Fibroblast of mammary gland (primary cell): ENCODE measurements around the gene MRPL36.

ENCODE experiments used
- DNase-seq: peaks from one replicate; pipeline ENCODE4 v3.0.0-alpha.2; 2010; ENCODE audit warnings: low read depth
- H3K4me3 ChIP-seq: 2 replicates; pipeline ENCODE4 v1.5.1; 2011; ENCODE audit warnings: low read depth, mild to moderate bottlenecking, low read length, moderate library complexity; ENCODE audit not compliant: control insufficient read depth
- CTCF ChIP-seq: conservative IDR thresholded peaks from 2 replicates; pipeline ENCODE4 v1.5.1; 2011; ENCODE audit warnings: low read depth, low read length, inconsistent platforms; ENCODE audit not compliant: control insufficient read depth, insufficient read depth

Gene MRPL36

DNA sequence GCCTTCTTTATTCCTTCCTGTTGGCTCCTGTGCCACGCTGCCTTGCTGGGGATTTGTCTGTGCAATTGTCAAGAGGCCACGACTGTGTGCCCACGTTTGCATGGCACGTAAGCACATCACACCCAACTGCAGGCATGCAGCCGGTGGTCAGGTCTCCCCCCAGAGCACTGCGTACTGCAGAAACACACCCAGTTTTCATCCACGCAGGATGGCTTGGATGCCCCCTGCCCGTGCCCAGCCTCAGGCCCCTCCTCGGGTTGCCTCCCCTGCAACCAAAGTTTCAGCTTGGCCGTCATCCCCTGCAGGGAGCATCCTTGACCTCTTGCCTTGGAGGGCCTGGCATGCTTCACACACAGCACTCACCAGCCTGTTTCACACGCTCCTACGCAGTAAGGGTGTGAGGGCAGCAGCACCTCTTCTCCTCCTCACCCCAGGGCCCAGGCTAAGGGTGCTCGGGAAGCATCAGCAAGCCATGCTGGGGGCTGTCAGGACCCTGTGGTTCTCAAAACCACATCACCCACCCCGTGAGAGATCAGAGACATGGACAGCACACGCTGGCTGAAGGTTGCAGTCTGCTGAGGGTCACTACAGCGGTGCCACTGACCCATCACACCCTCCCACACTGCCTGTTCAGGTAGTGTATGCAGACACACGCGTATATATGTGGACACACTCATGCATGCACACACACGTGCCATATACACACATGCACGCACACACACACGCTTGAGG lies 3.1 kb downstream of the MRPL36 start:
- no peak for DNase-seq
- no peak for TF ChIP-seq CTCF
- H3K4me3 ChIP-seq, result no peak overlapping the region

DNA sequence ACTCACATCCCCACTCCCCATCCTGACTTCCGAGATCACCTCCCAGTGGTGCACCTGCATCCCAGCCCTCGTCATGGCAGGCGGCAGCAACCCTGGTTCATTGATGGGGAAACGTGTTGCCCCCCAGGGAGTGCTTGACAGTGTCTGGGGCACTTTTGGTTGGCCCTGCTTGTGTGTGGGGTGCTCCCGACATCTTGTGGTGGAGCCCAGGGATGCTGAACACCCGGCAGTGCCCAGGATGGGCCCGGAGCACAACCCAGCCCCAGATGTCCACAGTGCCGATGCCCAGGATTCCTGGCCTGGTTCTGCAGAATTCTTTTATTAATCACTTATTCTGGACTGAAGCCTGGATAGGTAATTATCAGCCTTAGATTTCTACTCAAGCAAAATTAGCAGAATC lies 3.7 kb downstream of the MRPL36 start:
- TF ChIP-seq CTCF, result no peak
- H3K4me3 ChIP-seq, result no peak overlapping the region

DNA sequence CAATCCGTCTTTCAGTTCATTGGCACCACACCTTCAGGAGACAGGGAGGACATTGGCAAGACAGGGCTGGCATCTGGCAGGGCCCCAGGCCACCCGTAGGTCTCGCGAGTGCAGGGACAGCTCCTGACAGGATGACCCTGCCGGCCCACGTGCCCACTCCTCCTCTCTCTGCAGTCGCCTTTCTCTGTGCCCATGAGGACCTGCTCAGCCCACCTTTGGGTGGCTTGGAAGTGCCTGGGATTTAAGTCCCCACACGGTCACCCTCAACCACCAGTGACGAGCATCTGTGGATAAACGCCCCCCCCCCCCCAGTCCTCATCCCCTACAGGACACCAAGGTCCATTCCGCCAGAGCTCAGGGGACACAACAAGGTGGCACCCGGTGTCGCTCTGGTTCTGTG lies 4.1 kb downstream of the MRPL36 start:
- H3K4me3 ChIP-seq, result no peak overlapping the region
- no peak for DNase-seq
- TF ChIP-seq CTCF, result no peak

More for the DNA sequence above, 3.7 kb downstream of the MRPL36 start:
- no peak for DNase-seq

GRCh38 chr5:1794901-1795290 lies 4.7 kb downstream of the MRPL36 start:
- no peak for DNase-seq
- TF ChIP-seq CTCF, result no peak
- H3K4me3 ChIP-seq, result no peak overlapping the region

GRCh38 chr5:1793966-1794900 lies 5.4 kb downstream of the MRPL36 start:
- peak; percentile 92 for DNase-seq
- no peak for TF ChIP-seq CTCF
- H3K4me3 ChIP-seq, result no peak overlapping the region

DNA sequence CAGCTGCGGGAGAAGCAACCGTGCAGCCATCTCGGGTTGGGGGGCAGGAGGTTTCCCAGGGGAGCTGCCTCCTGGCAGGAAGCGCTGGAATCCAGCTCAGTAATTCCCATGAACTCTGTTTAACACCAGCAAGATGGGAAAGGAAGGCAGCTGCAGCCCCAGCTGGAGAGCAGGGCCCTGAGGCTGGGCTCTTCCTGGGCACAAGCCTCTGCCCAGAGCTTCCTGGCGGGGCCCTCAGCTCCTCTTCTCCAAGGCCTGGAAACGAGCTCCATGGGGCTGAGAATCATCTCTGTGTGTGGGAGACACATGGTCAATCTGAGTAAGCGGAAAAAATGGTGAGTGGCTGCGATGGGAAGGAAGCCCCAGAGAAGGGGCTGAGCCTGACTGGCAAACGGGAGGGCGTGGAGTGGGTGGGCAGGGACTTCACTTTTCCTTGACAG lies 6.3 kb downstream of the MRPL36 start:
- DNase-seq, result peak; percentile 63
- H3K4me3 ChIP-seq, result no peak overlapping the region
- TF ChIP-seq CTCF, result no peak
